Endodermal cell (in vitro differentiated cells): Measurements from ENCODE around the gene TRPV4. TPM values are rescaled to one million over a fixed set of nuclear protein-coding genes. Genes with fewer than 3 reads are reported as not detected.
A peak's percentile ranks its signal among the peaks of the same experiment; 100 is the strongest.

Experiments used
- DNase-seq: peaks from one replicate; pipeline ENCODE4 v3.0.0-alpha.2; 2017
- H3K27ac ChIP-seq: 2 replicates; pipeline ENCODE4 v1.5.1; 2013; ENCODE audit warnings: mild to moderate bottlenecking, low read depth, low read length, moderate library complexity
- H3K27me3 ChIP-seq: 2 replicates; pipeline ENCODE4 v1.6.1; 2013; ENCODE audit warnings: mild to moderate bottlenecking, low read length, moderate library complexity; ENCODE audit not compliant: insufficient read depth, control insufficient read depth, poor library complexity, severe bottlenecking
- H3K36me3 ChIP-seq: 2 replicates; pipeline ENCODE4 v1.7.0; 2013; ENCODE audit warnings: mild to moderate bottlenecking, low read length, moderate library complexity; ENCODE audit not compliant: control insufficient read depth, insufficient read depth
- H3K4me1 ChIP-seq: one replicate; pipeline ENCODE4 v1.7.0; 2013; ENCODE audit warnings: low read length; ENCODE audit not compliant: control insufficient read depth, insufficient read depth
- H3K4me3 ChIP-seq: 2 replicates; pipeline ENCODE4 v1.5.1; 2013; ENCODE audit warnings: mild to moderate bottlenecking, low read length, moderate library complexity
- H3K9ac ChIP-seq: 2 replicates; pipeline ENCODE4 v1.6.1; 2013; ENCODE audit warnings: mild to moderate bottlenecking, low read length, moderate library complexity; ENCODE audit not compliant: poor library complexity, severe bottlenecking; ENCODE audit errors: extremely low read depth
- H3K9me3 ChIP-seq: 2 replicates; pipeline ENCODE4 v1.6.1; 2013; ENCODE audit warnings: mild to moderate bottlenecking, low read length, moderate library complexity; ENCODE audit not compliant: control insufficient read depth
- H3K27ac Mint-ChIP-seq: 2 replicates; pipeline ENCODE4 v1.8.0; 2020; ENCODE audit warnings: mixed read lengths
- H3K27me3 Mint-ChIP-seq: 2 replicates; pipeline ENCODE4 v1.8.0; 2021; ENCODE audit warnings: mild to moderate bottlenecking, mixed read lengths; ENCODE audit not compliant: insufficient read depth
- H3K36me3 Mint-ChIP-seq: 2 replicates; pipeline ENCODE4 v1.8.0; 2020; ENCODE audit warnings: low read depth, mixed read lengths
- H3K4me1 Mint-ChIP-seq: 2 replicates; pipeline ENCODE4 v1.8.0; 2020; ENCODE audit warnings: mixed read lengths
- H3K4me3 Mint-ChIP-seq: 2 replicates; pipeline ENCODE4 v1.8.0; 2020; ENCODE audit warnings: mild to moderate bottlenecking, moderate library complexity, mixed read lengths
- H3K9me3 Mint-ChIP-seq: 2 replicates; pipeline ENCODE4 v1.8.0; 2020; ENCODE audit warnings: mild to moderate bottlenecking, mixed read lengths
- WGBS, 2 experiments: methylation state at CpG; one replicate each; pipeline versions ENCODE4 v1.1.5 to v1.1.7; 2013; ENCODE audit warnings: missing lambda C conversion rate in 2 of 2, mixed read lengths in 1 of 2; ENCODE audit not compliant: insufficient coverage in 1 of 2, insufficient read length in 1 of 2; 5-methylcytosine and 5-hydroxymethylcytosine counted together
- total RNA-seq, 2 donors: library from RNA; stranded (reverse); fragmentation: NEBNext Ultra II Directional in 1 of 2; extraction: Animal tissue kit (Norgen Biotek cat#: 25700) in 1 of 2; gene quantifications; 2 replicates in 1 of 2; 3 replicates in 1 of 2; pipeline ENCODE4 v1.2.1, GENCODE V29; 2021
- TF ChIP-seq, protein P1 (sequence below): fragments of 200-600 bp; sonication (generic); conservative IDR thresholded peaks from 2 replicates; pipeline ENCODE4 v1.5.0; 2021; ENCODE audit warnings: antibody characterized with exemption, mild to moderate bottlenecking

Gene TRPV4
- total RNA-seq, 2 donors from 2014 or later: 14.0 to 14.2 TPM

DNA sequence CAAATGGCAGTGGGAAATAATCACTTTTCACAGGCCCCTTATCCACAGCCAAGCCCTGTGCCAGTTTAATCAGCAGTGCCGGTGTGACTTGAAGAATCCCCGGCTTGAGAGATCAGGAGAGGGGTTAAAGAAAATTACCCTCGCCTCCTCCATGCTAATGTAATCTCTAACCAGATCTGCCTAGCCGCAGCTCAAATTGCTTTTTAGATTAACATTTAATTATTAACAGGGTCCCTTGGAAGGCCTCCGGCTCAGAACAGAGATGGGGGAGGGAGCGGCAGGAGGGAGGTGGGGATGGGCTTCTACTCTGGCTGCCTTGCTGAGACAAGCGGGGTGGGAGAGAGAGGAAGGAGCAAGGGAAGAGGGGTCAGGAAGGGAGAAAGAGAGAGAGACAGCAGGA is 95.6 kb downstream of the TRPV4 start:
- Mint-ChIP-seq H3K27me3 (no peaks in the 10 kb centered on the region), H3K9me3 (no peaks in the 10 kb centered on the region), H3K36me3 (peaks cover 4% of the 10 kb centered on the region), H3K27ac (peak overlapping the region; percentile 96), H3K4me1 (peaks cover 69% of the 10 kb centered on the region), H3K4me3 (peak overlapping the region; percentile 43)
- Histone ChIP-seq H3K27me3 (no peaks in the 10 kb centered on the region), H3K4me3 (peak overlapping the region; percentile 66), H3K9me3 (no peaks in the 10 kb centered on the region), H3K9ac (peak overlapping the region; percentile 36), H3K36me3 (peaks cover 9% of the 10 kb centered on the region), H3K4me1 (peaks cover 64% of the 10 kb centered on the region), H3K27ac (peak overlapping the region; percentile 12)
- TF ChIP-seq, protein P1, sequence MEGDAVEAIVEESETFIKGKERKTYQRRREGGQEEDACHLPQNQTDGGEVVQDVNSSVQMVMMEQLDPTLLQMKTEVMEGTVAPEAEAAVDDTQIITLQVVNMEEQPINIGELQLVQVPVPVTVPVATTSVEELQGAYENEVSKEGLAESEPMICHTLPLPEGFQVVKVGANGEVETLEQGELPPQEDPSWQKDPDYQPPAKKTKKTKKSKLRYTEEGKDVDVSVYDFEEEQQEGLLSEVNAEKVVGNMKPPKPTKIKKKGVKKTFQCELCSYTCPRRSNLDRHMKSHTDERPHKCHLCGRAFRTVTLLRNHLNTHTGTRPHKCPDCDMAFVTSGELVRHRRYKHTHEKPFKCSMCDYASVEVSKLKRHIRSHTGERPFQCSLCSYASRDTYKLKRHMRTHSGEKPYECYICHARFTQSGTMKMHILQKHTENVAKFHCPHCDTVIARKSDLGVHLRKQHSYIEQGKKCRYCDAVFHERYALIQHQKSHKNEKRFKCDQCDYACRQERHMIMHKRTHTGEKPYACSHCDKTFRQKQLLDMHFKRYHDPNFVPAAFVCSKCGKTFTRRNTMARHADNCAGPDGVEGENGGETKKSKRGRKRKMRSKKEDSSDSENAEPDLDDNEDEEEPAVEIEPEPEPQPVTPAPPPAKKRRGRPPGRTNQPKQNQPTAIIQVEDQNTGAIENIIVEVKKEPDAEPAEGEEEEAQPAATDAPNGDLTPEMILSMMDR: no peak
- WGBS, 2 experiments: 22 to 48% methylated on average over 4 to 7 of the region's 7 CpGs
- DNase-seq: peak; percentile 81

DNA sequence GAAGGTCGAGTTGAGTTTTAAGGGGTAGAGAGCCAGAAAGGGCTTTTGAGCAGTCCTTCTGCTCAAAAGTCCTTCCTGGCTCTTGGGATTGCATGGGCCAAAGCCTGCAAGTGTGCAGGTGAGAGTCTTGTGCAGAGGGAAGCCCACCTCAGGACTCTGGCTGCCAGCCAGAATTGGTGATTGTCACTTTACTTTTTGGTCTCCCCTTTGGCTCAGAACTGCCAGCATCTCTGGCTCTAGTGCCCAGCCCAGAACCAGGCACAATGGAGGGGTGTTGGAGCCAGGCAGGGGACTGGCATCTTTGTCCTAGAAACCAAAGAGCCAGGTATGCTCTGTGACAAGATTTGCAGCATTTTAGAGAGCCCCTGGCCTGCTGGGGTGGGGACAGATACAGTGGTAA is 96.1 kb downstream of the TRPV4 start:
- TF ChIP-seq, protein P1: no peak
- no peaks in the 10 kb centered on the region for H3K9me3 ChIP-seq
- peak overlapping the region; percentile 12 for H3K27ac ChIP-seq
- peak overlapping the region; percentile 43 for H3K4me3 Mint-ChIP-seq
- H3K36me3 Mint-ChIP-seq: peaks cover 6% of the 10 kb centered on the region
- H3K4me1 Mint-ChIP-seq: peaks cover 69% of the 10 kb centered on the region
- WGBS, 2 experiments: 0 to 3% methylated on average over 1 of the region's 1 CpG
- H3K27me3 Mint-ChIP-seq: no peaks in the 10 kb centered on the region
- peaks cover 10% of the 10 kb centered on the region for H3K36me3 ChIP-seq
- H3K9ac ChIP-seq: no peak overlapping the region
- H3K27ac Mint-ChIP-seq: peak overlapping the region; percentile 96
- DNase-seq: no peak
- H3K4me1 ChIP-seq: peaks cover 62% of the 10 kb centered on the region
- no peaks in the 10 kb centered on the region for H3K27me3 ChIP-seq
- H3K9me3 Mint-ChIP-seq: no peaks in the 10 kb centered on the region
- peak overlapping the region; percentile 66 for H3K4me3 ChIP-seq

DNA sequence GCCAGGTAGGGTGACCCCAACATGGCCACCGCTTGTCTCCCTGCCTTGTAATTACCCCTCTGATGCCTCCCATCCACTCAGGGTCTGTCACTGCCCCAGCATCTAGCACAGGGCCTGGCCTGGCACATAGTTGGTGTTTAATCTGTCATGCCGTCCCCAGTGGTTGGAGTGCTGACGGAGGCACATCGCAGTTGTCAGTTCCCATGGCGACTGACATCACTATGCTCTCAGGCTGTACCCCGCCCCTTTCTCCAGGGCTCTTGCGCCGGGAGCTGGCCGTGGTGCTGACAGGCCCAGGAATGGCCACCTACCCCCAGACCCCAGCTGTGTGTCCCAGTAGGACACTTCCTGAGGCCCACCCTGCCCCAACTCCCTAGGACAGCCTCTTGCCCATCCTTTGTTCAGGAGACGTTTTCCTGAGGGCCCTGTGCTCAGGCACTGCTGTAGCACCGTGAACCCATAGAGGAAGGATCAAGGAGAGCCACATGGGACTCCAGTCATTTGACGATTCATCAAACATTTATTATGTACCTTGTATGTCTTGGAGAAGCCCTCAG is 96.6 kb downstream of the TRPV4 start:
- WGBS, 2 experiments: 29 to 41% methylated on average over 3 to 12 of the region's 12 CpGs
- Mint-ChIP-seq H3K27ac (peak overlapping the region; percentile 96), H3K4me1 (peaks cover 71% of the 10 kb centered on the region), H3K4me3 (peak overlapping the region; percentile 43), H3K27me3 (no peaks in the 10 kb centered on the region), H3K36me3 (peaks cover 6% of the 10 kb centered on the region), H3K9me3 (no peaks in the 10 kb centered on the region)
- Histone ChIP-seq H3K27ac (peak overlapping the region; percentile 36), H3K9me3 (no peaks in the 10 kb centered on the region), H3K27me3 (no peaks in the 10 kb centered on the region), H3K4me1 (peaks cover 57% of the 10 kb centered on the region), H3K4me3 (peak overlapping the region; percentile 66), H3K36me3 (peaks cover 10% of the 10 kb centered on the region), H3K9ac (peak overlapping the region; percentile 1)
- TF ChIP-seq, protein P1: no peak
- peak; percentile 97 for DNase-seq
